ENCODE results near the gene KLK15. TPM values are rescaled to one million over a fixed set of nuclear protein-coding genes. Genes with fewer than 3 reads are reported as not detected.

KLK15 gene
- total and polyA plus RNA-seq, 2 experiments from 2014 or later: not detected

DNA sequence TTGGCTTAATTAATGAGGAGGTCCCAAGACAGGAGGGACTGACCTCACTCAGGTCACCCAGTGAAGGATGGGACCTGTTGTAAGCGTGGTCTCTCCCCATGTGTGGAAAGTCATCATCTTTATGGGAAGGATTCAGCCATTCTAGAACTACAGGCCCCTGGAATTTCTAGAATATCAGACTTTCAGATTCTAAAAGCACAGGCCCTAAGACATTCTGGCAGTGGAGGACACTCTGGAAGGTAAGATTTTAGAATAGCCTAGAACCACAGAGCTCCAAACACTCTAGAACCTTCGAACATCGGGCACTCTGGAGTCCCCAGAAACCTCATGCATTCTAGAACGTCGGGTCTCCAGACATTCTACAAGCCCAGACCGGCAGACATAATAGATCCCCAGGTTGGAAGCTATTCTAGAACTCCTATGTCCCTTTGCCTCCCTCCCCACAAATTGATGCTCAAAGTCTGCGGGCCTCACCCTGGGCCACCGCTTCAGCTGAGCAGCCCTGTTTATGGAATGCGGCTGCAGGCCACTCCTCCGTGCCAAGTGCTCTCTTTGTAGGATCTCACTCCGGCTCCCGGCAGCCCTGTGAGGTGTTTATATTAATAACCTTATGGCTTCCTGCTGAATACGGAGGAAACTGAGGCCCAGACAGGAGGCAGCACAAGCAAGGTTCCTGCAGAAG lies 1.9 kb upstream of the KLK15 start:
- TF ChIP-seq EZH2 (IDR thresholded peaks at IDR 0.05; ENCODE audit: insufficient read depth, poor library complexity, severe bottlenecking): no peak
- no peak for TF ChIP-seq EZH2phosphoT487 (IDR thresholded peaks at IDR 0.05; ENCODE audit: insufficient read depth, low read depth)
- peak overlapping the region; percentile 19; the same call in 1 of the 2 replicates for H3K9ac ChIP-seq
- H3K9me2 ChIP-seq (ENCODE audit: insufficient read depth): no peaks in the 10 kb centered on the region
- no peak overlapping the region for H3K27ac ChIP-seq
- in situ Hi-C loops (cut with MboI): no loop called here
- H3K27me3 ChIP-seq (replicated peaks; ENCODE audit: insufficient read depth): peaks cover 6% of the 10 kb centered on the region; the same call in 1 of the 2 replicates
- H3K36me3 ChIP-seq (ENCODE audit: low read depth): no peaks in the 10 kb centered on the region
- H3K4me1 ChIP-seq (ENCODE audit: insufficient read depth): no peaks in the 10 kb centered on the region
- DNase-seq: peak; percentile 27
- H3K4me3 ChIP-seq: peak overlapping the region; percentile 71
- H2AFZ ChIP-seq: peak overlapping the region; percentile 84
- H3K4me2 ChIP-seq (ENCODE audit: unreplicated experiment): peak overlapping the region; percentile 70
- no peaks in the 10 kb centered on the region for H3F3A ChIP-seq (ENCODE audit: insufficient read depth)
- H3K9me3 ChIP-seq (ENCODE audit: low read depth): no peaks in the 10 kb centered on the region
- 33% methylated on average over 13 of the region's 13 CpGs for WGBS, 2 experiments (ENCODE audit: low coverage in 1 of 2, low lambda C conversion rate in 2 of 2, missing lambda C conversion rate in 2 of 2)
- H4K20me1 ChIP-seq (ENCODE audit: insufficient read depth): no peaks in the 10 kb centered on the region
- H3K79me2 ChIP-seq (ENCODE audit: insufficient read depth): no peaks in the 10 kb centered on the region

DNA sequence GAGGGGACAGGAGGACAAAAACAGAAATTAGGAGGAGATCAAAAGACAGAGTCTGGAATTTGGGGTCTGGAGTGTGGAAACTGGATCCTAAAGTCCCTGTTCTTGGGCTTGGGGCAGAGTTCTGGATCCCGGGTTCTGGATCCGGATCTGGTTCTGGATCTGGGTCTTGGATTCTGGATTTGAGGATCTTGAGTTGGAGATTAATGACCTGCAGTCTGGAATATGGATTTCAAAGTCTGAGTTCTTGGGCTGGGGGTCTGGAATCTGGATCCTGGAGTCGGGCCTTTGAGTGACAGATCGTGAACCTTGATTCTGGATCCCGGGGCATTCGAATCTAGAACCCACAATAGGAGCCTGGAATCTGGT lies 411 bp upstream of the KLK15 start:
- WGBS, 2 experiments (ENCODE audit: low coverage in 1 of 2, low lambda C conversion rate in 2 of 2, missing lambda C conversion rate in 2 of 2): 66 to 83% methylated on average over 6 of the region's 6 CpGs
- H3K9me2 ChIP-seq (ENCODE audit: insufficient read depth): no peaks in the 10 kb centered on the region
- no peak overlapping the region for H3K4me2 ChIP-seq (ENCODE audit: unreplicated experiment)
- in situ Hi-C loops (cut with MboI): no loop called here
- no peak overlapping the region for H3K9ac ChIP-seq
- TF ChIP-seq EZH2 (IDR thresholded peaks at IDR 0.05; ENCODE audit: insufficient read depth, poor library complexity, severe bottlenecking): no peak
- no peak for TF ChIP-seq EZH2phosphoT487 (IDR thresholded peaks at IDR 0.05; ENCODE audit: insufficient read depth, low read depth)
- H3K27me3 ChIP-seq (replicated peaks; ENCODE audit: insufficient read depth): peaks cover 6% of the 10 kb centered on the region; the same call in 1 of the 2 replicates
- H2AFZ ChIP-seq: no peak overlapping the region
- no peak overlapping the region for H3K4me3 ChIP-seq
- no peak for DNase-seq
- H3K79me2 ChIP-seq (ENCODE audit: insufficient read depth): no peaks in the 10 kb centered on the region
- H3K36me3 ChIP-seq (ENCODE audit: low read depth): no peaks in the 10 kb centered on the region
- H3K27ac ChIP-seq: no peak overlapping the region
- no peaks in the 10 kb centered on the region for H3K4me1 ChIP-seq (ENCODE audit: insufficient read depth)
- no peaks in the 10 kb centered on the region for H4K20me1 ChIP-seq (ENCODE audit: insufficient read depth)
- no peaks in the 10 kb centered on the region for H3F3A ChIP-seq (ENCODE audit: insufficient read depth)
- H3K9me3 ChIP-seq (ENCODE audit: low read depth): no peaks in the 10 kb centered on the region

- H3F3A ChIP-seq (ENCODE audit: insufficient read depth): no peaks in the 10 kb centered on the region
- no peak overlapping the region for H3K4me2 ChIP-seq (ENCODE audit: unreplicated experiment)
- in situ Hi-C loops (cut with MboI): no loop called here
- peaks cover 6% of the 10 kb centered on the region; the same call in 1 of the 2 replicates for H3K27me3 ChIP-seq (replicated peaks; ENCODE audit: insufficient read depth)
- H3K4me1 ChIP-seq (ENCODE audit: insufficient read depth): no peaks in the 10 kb centered on the region
- H3K27ac ChIP-seq: no peak overlapping the region
- no peaks in the 10 kb centered on the region for H3K9me3 ChIP-seq (ENCODE audit: low read depth)
- TF ChIP-seq EZH2phosphoT487 (IDR thresholded peaks at IDR 0.05; ENCODE audit: insufficient read depth, low read depth) (no peak), EZH2 (IDR thresholded peaks at IDR 0.05; ENCODE audit: insufficient read depth, poor library complexity, severe bottlenecking) (no peak)
- H3K36me3 ChIP-seq (ENCODE audit: low read depth): no peaks in the 10 kb centered on the region
- no peaks in the 10 kb centered on the region for H4K20me1 ChIP-seq (ENCODE audit: insufficient read depth)
- H2AFZ ChIP-seq: no peak overlapping the region
- no peak for DNase-seq
- no peak overlapping the region for H3K9ac ChIP-seq
- no peak overlapping the region for H3K4me3 ChIP-seq
- 47 to 55% methylated on average over 8 of the region's 8 CpGs for WGBS, 2 experiments (ENCODE audit: low coverage in 1 of 2, low lambda C conversion rate in 2 of 2, missing lambda C conversion rate in 2 of 2)
- no peaks in the 10 kb centered on the region for H3K79me2 ChIP-seq (ENCODE audit: insufficient read depth)
- H3K9me2 ChIP-seq (ENCODE audit: insufficient read depth): no peaks in the 10 kb centered on the region
These were observed 708 bp downstream of the KLK15 start for GRCh38 chr19:50832666-50833065.

DNA sequence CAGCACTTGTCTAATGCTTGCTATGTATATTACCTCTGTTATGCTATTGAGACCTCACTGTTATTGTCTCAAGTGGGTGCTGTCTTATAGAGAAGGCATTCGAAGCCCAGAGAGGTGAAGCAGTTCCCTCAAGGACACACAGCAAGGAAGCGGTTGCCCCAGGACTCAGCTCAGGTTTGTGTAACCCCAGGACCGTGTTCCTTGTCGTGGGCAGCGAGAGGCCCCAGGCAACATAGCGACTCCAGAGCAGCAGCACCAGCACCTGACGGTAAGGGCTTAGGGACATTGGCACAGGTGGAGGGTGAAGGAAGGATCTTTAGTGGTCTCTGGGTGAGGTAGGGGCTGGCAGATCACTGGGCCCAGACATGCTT lies 2.4 kb downstream of the KLK15 start:
- no peaks in the 10 kb centered on the region for H3K4me1 ChIP-seq (ENCODE audit: insufficient read depth)
- H3K4me3 ChIP-seq: no peak overlapping the region
- H3K79me2 ChIP-seq (ENCODE audit: insufficient read depth): no peaks in the 10 kb centered on the region
- in situ Hi-C loops (cut with MboI): no loop called here
- 37 to 50% methylated on average over 7 of the region's 7 CpGs for WGBS, 2 experiments (ENCODE audit: low coverage in 1 of 2, low lambda C conversion rate in 2 of 2, missing lambda C conversion rate in 2 of 2)
- no peak overlapping the region for H3K4me2 ChIP-seq (ENCODE audit: unreplicated experiment)
- no peak overlapping the region for H3K27ac ChIP-seq
- no peaks in the 10 kb centered on the region for H3K9me3 ChIP-seq (ENCODE audit: low read depth)
- H2AFZ ChIP-seq: no peak overlapping the region
- H3K27me3 ChIP-seq (replicated peaks; ENCODE audit: insufficient read depth): peaks cover 6% of the 10 kb centered on the region; the same call in 1 of the 2 replicates
- no peaks in the 10 kb centered on the region for H4K20me1 ChIP-seq (ENCODE audit: insufficient read depth)
- TF ChIP-seq EZH2 (IDR thresholded peaks at IDR 0.05; ENCODE audit: insufficient read depth, poor library complexity, severe bottlenecking) (no peak), EZH2phosphoT487 (IDR thresholded peaks at IDR 0.05; ENCODE audit: insufficient read depth, low read depth) (no peak)
- H3K9ac ChIP-seq: no peak overlapping the region
- H3K9me2 ChIP-seq (ENCODE audit: insufficient read depth): no peaks in the 10 kb centered on the region
- DNase-seq: no peak
- H3F3A ChIP-seq (ENCODE audit: insufficient read depth): no peaks in the 10 kb centered on the region
- H3K36me3 ChIP-seq (ENCODE audit: low read depth): no peaks in the 10 kb centered on the region

All from GM23248 (cell line).